ENCODE data around the gene TNFRSF1B. TPM values are rescaled to one million over a fixed set of nuclear protein-coding genes. Genes with fewer than 3 reads are reported as not detected.

The TNFRSF1B gene
- total and polyA plus RNA-seq, 9 of the 15 experiments (the other 6 are each of a cell fraction or from before 2014, with no cell fraction given) = 8.8 to 91.3 (median 36.0) TPM

DNA sequence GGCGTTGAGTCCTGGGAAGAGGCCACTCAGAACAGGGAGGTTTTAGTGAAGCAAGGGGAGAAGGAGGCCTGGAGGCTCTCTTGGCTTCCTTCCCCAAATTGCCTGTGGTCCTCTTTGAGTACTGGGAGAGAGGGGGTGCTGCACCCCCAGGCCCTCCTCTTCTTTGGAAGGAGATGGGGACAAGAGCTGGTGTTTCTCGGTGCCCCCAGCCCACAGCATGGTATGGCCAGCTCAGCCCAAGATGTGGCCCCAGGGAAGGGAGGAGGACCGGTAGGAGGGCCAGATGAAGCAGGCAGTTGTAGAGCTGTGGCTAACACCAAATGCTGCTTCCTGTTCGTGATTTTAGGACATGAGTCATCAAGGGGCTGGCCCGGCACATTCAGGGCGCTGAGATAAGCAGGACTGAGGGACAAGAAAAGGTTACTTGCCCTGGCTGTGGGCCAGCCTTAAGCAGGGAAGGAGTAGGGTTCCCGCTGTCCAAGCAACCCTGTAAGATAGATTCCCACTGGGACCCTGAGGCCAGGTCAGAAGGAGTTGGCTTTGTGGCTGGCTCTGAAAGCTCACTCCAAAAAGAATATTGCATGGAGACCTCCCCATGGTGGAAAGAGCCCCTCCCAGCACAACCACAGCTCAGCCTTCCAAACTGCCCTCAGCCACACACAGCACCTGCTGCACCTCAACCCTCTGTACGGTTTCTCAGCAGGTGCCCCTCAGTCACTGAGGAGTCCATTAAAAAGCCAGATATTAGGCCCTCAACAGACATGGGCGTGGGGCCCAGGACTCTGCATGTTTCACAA lies 4.9 kb upstream of the TNFRSF1B start (continued):
- TF ChIP-seq MAZ (CRISPR knock-in tag; conservative IDR thresholded peaks at IDR 0.05 in 1 of 2, IDR thresholded peaks at IDR 0.05 in 1 of 2) = peak; percentile 59 to 89
- TF ChIP-seq KDM1A (IDR thresholded peaks at IDR 0.05) = peak; percentile 99 to 100
- peak; percentile 99 for TF ChIP-seq NFIC (IDR thresholded peaks at IDR 0.05)
- TF ChIP-seq, protein P1, sequence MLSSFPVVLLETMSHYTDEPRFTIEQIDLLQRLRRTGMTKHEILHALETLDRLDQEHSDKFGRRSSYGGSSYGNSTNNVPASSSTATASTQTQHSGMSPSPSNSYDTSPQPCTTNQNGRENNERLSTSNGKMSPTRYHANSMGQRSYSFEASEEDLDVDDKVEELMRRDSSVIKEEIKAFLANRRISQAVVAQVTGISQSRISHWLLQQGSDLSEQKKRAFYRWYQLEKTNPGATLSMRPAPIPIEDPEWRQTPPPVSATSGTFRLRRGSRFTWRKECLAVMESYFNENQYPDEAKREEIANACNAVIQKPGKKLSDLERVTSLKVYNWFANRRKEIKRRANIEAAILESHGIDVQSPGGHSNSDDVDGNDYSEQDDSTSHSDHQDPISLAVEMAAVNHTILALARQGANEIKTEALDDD (IDR thresholded peaks at IDR 0.05) = peak; percentile 61; the same call in 1 of the 2 replicates
- no peak for TF ChIP-seq NR1H2 (CRISPR knock-in tag; IDR thresholded peaks at IDR 0.05)
- TF ChIP-seq GATAD2B (IDR thresholded peaks at IDR 0.05; ENCODE audit: borderline replicate concordance) = peak; percentile 75; the same call in 1 of the 2 replicates
- TF ChIP-seq NR2C2 (CRISPR knock-in tag; IDR thresholded peaks at IDR 0.05) = no peak
- peak; percentile 63; the same call in 1 of the 2 replicates for TF ChIP-seq NR2C2 (tag; IDR thresholded peaks at IDR 0.05)
- TF ChIP-seq ZNF311 (CRISPR knock-in tag; IDR thresholded peaks at IDR 0.05) = no peak
- TF ChIP-seq, protein P2, sequence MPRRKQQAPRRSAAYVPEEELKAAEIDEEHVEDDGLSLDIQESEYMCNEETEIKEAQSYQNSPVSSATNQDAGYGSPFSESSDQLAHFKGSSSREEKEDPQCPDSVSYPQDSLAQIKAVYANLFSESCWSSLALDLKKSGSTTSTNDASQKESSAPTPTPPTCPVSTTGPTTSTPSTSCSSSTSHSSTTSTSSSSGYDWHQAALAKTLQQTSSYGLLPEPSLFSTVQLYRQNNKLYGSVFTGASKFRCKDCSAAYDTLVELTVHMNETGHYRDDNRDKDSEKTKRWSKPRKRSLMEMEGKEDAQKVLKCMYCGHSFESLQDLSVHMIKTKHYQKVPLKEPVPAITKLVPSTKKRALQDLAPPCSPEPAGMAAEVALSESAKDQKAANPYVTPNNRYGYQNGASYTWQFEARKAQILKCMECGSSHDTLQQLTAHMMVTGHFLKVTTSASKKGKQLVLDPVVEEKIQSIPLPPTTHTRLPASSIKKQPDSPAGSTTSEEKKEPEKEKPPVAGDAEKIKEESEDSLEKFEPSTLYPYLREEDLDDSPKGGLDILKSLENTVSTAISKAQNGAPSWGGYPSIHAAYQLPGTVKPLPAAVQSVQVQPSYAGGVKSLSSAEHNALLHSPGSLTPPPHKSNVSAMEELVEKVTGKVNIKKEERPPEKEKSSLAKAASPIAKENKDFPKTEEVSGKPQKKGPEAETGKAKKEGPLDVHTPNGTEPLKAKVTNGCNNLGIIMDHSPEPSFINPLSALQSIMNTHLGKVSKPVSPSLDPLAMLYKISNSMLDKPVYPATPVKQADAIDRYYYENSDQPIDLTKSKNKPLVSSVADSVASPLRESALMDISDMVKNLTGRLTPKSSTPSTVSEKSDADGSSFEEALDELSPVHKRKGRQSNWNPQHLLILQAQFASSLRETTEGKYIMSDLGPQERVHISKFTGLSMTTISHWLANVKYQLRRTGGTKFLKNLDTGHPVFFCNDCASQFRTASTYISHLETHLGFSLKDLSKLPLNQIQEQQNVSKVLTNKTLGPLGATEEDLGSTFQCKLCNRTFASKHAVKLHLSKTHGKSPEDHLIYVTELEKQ (CRISPR knock-in tag; IDR thresholded peaks at IDR 0.05) = no peak
- no peak for TF ChIP-seq ZZZ3 (IDR thresholded peaks at IDR 0.05)
- TF ChIP-seq, protein P3, sequence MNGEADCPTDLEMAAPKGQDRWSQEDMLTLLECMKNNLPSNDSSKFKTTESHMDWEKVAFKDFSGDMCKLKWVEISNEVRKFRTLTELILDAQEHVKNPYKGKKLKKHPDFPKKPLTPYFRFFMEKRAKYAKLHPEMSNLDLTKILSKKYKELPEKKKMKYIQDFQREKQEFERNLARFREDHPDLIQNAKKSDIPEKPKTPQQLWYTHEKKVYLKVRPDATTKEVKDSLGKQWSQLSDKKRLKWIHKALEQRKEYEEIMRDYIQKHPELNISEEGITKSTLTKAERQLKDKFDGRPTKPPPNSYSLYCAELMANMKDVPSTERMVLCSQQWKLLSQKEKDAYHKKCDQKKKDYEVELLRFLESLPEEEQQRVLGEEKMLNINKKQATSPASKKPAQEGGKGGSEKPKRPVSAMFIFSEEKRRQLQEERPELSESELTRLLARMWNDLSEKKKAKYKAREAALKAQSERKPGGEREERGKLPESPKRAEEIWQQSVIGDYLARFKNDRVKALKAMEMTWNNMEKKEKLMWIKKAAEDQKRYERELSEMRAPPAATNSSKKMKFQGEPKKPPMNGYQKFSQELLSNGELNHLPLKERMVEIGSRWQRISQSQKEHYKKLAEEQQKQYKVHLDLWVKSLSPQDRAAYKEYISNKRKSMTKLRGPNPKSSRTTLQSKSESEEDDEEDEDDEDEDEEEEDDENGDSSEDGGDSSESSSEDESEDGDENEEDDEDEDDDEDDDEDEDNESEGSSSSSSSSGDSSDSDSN (IDR thresholded peaks at IDR 0.05; ENCODE audit: borderline replicate concordance in 1 of 2, low read depth in 2 of 2, low read length in 2 of 2) = peak in 1 of 2 experiments; percentile 79; a peak in 1 of 4 replicates
- peak; percentile 77 for TF ChIP-seq GABPA (tag; conservative IDR thresholded peaks at IDR 0.05; ENCODE audit: low read depth)
- TF ChIP-seq, protein P4, sequence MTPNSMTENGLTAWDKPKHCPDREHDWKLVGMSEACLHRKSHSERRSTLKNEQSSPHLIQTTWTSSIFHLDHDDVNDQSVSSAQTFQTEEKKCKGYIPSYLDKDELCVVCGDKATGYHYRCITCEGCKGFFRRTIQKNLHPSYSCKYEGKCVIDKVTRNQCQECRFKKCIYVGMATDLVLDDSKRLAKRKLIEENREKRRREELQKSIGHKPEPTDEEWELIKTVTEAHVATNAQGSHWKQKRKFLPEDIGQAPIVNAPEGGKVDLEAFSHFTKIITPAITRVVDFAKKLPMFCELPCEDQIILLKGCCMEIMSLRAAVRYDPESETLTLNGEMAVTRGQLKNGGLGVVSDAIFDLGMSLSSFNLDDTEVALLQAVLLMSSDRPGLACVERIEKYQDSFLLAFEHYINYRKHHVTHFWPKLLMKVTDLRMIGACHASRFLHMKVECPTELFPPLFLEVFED (CRISPR knock-in tag; conservative IDR thresholded peaks at IDR 0.05) = peak; percentile 43; the same call in 1 of the 2 replicates
- peak; percentile 88; the same call in 1 of the 2 replicates for TF ChIP-seq SOX6 (IDR thresholded peaks at IDR 0.05)
- peak; percentile 80; the same call in 1 of the 2 replicates for TF ChIP-seq MYC (IDR thresholded peaks at IDR 0.05; ENCODE audit: low read depth, low read length)
- peak; percentile 16; the same call in 1 of the 2 replicates for TF ChIP-seq MYC (CRISPR knock-in tag; IDR thresholded peaks at IDR 0.05; ENCODE audit: borderline replicate concordance, low read depth)
- no peak for TF ChIP-seq HDGF (IDR thresholded peaks at IDR 0.05)
